A549 treated with RU486 at 1 μM for 4 hours (cell line): ENCODE data around the gene SAG. TPM values are rescaled to one million over a fixed set of nuclear protein-coding genes. Genes with fewer than 3 reads are reported as not detected.

Experiments used
- total RNA-seq: library from RNA; stranded (reverse); fragments of 200-300 nt; extraction: Qiagen RNA extraction; gene quantifications from 5 replicates; pipeline ENCODE4 v1.2.3, GENCODE V29; 2022; ENCODE audit warnings: low read depth

SAG gene
- total RNA-seq = not detected in 5 replicates

DNA sequence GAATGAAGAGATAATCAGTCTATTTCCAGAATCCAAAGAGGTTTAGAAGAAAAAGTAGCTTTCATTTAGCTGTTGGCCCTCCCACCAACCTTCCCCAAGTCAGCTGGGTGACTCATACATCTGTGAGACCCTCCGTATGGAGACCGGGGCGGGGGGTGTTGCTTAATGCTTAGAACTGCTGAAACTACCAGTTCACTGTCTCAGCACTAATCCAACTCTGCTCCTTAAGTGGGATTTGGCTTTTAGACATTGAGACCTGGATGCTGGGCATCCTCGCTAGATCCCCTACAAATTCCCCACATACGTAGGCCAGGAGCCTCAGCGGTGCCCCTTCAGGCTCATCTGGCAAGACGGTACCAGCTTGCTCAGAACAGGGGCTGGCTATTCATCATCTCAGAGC is at the start of gene SAG:
SAG (plus strand) TSS at position 252 of the 400 bp plus-strand sequence. CDS start 1,374 bp downstream, outside the sequence.

GRCh38 chr2:233353769-233354499 is 46.3 kb downstream of the SAG start, which contains the start of gene DGKD:
Gene DGKD, plus strand, starts transcription at chr2:233354494. Its CDS starts 25 bp downstream, at chr2:233354519.

Other genes with a start within 250 kb of the SAG start
- gene INPP5D, start 247.5 kb upstream of the SAG start, total RNA-seq = 0.43 to 1.4 TPM (median 0.51 TPM) in 5 replicates
- gene ATG16L1, start 56.1 kb upstream of the SAG start, total RNA-seq = 43.1 to 49.5 TPM (median 48.6 TPM) in 5 replicates
- gene DGKD, start 46.7 kb downstream of the SAG start, total RNA-seq = 72.5 to 104 TPM (median 88.6 TPM) in 5 replicates